ENCODE results near the gene FBXL17.

- TF ChIP-seq CTCF (IDR thresholded peaks at IDR 0.05; ENCODE audit: insufficient read depth, low read depth, low read length) = no peak
- no peak for TF ChIP-seq EZH2 (IDR thresholded peaks at IDR 0.05; ENCODE audit: insufficient read depth, low read length)
These were observed 27.9 kb upstream of the FBXL17 start for GRCh38 chr5:108409786-108410185.
